Loucy (cell line): ENCODE results near the gene NCOA7.

Experiments
- CTCF ChIP-seq: fragments of 200-600 bp; sonication (generic); conservative IDR thresholded peaks from 2 replicates; pipeline ENCODE4 v1.5.1; 2014; ENCODE audit warnings: mild to moderate bottlenecking, antibody characterized with exemption, low read length
- EZH2phosphoT487 ChIP-seq: fragments of 200-600 bp; IDR thresholded peaks from 2 replicates; pipeline ENCODE4 v1.6.1; 2018; ENCODE audit warnings: antibody characterized with exemption, mild to moderate bottlenecking, moderate library complexity, borderline replicate concordance

- peak; percentile 47 for TF ChIP-seq CTCF
- TF ChIP-seq EZH2phosphoT487 = no peak
These were observed 67.9 kb downstream of the NCOA7 start for GRCh38 chr6:125858427-125859320.
